ENCODE results near the gene EPHA2. TPM values are rescaled to one million over a fixed set of nuclear protein-coding genes. Genes with fewer than 3 reads are reported as not detected.

Gene EPHA2
- polyA plus RNA-seq, 2 of the 4 experiments (the other 2 are of a cell fraction): 59.3 to 93.2 TPM

DNA sequence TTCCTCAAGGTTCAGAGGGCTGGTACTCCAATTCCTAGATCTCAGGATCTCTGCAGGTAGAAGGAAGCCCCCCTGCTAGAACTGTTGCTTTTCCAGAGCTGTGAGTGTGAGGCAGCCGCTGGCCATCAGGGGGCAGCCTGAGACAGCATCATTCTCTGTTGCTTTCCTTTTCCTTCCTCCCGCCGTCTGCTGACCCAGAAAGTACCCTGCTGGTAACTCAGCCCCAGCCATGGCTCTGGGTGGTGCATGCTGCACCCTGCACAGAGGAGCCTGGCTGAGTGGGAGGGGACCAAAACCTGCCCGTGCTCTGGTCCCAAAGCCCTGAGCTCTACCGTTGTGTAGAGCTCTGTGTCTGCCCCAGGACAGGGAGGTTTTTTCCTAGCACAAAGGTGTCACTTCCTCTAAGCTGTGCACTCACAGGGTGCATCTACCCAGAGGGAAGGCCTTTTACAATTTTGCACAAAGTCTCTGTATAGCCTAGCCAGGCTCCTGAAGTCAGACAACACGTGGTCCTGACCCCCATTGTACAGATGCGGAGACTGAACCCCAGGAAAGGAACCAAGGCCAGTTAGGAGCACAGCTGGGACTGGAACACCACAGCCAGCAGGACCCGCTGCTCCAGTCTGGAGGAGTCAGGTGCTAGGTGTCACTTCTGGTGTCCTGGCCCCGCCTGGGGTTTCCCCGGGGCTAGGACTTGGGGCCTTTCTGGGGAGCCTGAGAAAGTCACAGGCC lies 76.8 kb downstream of the EPHA2 start (continued):
- peak; percentile 76 for TF ChIP-seq CTCF (IDR thresholded peaks at IDR 0.05)
- no peak for TF ChIP-seq EP300 (IDR thresholded peaks at IDR 0.05)
- no peak for TF ChIP-seq ZC3H11A (IDR thresholded peaks at IDR 0.05)
- no peak for TF ChIP-seq RFX5 (IDR thresholded peaks at IDR 0.05)
- no peak for TF ChIP-seq HOXA7 (CRISPR knock-in tag; IDR thresholded peaks at IDR 0.05)
- TF ChIP-seq, protein P1, sequence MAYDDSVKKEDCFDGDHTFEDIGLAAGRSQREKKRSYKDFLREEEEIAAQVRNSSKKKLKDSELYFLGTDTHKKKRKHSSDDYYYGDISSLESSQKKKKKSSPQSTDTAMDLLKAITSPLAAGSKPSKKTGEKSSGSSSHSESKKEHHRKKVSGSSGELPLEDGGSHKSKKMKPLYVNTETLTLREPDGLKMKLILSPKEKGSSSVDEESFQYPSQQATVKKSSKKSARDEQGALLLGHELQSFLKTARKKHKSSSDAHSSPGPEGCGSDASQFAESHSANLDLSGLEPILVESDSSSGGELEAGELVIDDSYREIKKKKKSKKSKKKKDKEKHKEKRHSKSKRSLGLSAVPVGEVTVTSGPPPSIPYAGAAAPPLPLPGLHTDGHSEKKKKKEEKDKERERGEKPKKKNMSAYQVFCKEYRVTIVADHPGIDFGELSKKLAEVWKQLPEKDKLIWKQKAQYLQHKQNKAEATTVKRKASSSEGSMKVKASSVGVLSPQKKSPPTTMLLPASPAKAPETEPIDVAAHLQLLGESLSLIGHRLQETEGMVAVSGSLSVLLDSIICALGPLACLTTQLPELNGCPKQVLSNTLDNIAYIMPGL (CRISPR knock-in tag; IDR thresholded peaks at IDR 0.05; ENCODE audit: borderline replicate concordance): no peak
- TF ChIP-seq RCOR1 (IDR thresholded peaks at IDR 0.05; ENCODE audit: low read depth, low read length): no peak
- TF ChIP-seq, protein P2, sequence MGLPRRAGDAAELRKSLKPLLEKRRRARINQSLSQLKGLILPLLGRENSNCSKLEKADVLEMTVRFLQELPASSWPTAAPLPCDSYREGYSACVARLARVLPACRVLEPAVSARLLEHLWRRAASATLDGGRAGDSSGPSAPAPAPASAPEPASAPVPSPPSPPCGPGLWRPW (IDR thresholded peaks at IDR 0.05): no peak
- TF ChIP-seq FOSB (CRISPR knock-in tag; IDR thresholded peaks at IDR 0.05): no peak
- no peak for TF ChIP-seq KDM5A (IDR thresholded peaks at IDR 0.05)
- no peak for TF ChIP-seq ZSCAN20 (CRISPR knock-in tag; IDR thresholded peaks at IDR 0.05)
- no peak for TF ChIP-seq NFE2L2 (conservative IDR thresholded peaks at IDR 0.05; ENCODE audit: low read length)
- peak; percentile 90 for TF ChIP-seq SMC3 (IDR thresholded peaks at IDR 0.05)

DNA sequence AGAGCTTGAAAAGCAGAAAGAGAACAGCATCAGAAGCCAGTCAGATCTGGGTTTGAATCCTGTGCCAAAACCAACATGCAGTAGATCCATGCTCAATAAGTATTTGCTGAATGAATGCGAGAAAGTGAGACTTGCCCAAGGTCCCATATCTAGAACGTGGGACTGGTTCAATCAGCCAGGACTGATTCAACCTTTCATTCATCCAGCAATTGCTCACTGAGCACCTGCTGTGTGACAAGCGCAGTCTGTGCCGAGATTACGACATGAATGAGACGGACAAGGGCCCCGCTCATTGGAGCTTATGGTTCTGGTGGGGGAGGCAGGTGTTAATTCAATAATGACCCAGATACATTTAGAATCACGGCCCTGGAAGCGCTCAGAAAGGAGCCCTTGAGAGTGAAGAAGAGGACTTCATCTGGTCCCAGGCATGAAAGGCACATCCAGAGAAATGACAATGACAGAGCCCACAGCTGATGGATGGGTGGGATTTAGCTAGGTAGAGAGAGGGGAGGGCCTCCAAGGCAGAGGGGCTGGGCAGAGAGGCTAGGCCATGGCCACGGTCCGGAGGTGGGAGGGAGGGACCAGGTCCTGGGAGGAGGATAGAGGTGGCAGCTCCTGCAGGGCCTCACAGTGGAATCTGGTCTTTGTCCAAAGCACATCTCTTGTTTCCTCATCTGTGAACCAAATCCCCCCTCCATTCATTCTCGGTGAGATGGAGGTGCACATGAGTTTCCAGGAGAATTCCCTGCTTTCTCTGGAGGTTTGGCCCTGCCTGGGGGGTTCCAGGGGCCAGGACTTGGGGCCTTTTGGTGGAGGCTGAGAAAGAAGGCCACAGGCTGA lies 78.2 kb downstream of the EPHA2 start:
- DNase-seq (ENCODE audit: low read depth in 1 of 2, low spot score in 1 of 2) (no peak), ATAC-seq (no peak), FAIRE-seq (no peak)
- POLR2A ChIA-PET: no interaction called here
- H3K9me3 ChIP-seq: no peaks in the 10 kb centered on the region
- 58% methylated on average over 12 of the region's 12 CpGs for WGBS (ENCODE audit: missing lambda C conversion rate)
- CTCF ChIA-PET: interaction anchor here (0.9 to 12.5 kb wide), 31 partner anchors 8 to 288 kb away, joined by 3 to 318 read pairs (median 11); partner anchors contain the start of genes CPLANE2 and EPHA2
- TF ChIP-seq TP53 (CRISPR knock-in tag; IDR thresholded peaks at IDR 0.05) (no peak), MAFK (IDR thresholded peaks at IDR 0.05; ENCODE audit: partially characterized antibody) (no peak), FOSB (CRISPR knock-in tag; IDR thresholded peaks at IDR 0.05) (no peak), ZFP36 (IDR thresholded peaks at IDR 0.05; ENCODE audit: borderline replicate concordance, partially characterized antibody) (no peak), HOXA7 (CRISPR knock-in tag; IDR thresholded peaks at IDR 0.05) (no peak), POLR2A (IDR thresholded peaks at IDR 0.05; ENCODE audit: low read length) (no peak), EP300 (IDR thresholded peaks at IDR 0.05) (no peak), HOXB13 (CRISPR knock-in tag; IDR thresholded peaks at IDR 0.05; ENCODE audit: low read depth) (no peak)
- TF ChIP-seq, protein P3, sequence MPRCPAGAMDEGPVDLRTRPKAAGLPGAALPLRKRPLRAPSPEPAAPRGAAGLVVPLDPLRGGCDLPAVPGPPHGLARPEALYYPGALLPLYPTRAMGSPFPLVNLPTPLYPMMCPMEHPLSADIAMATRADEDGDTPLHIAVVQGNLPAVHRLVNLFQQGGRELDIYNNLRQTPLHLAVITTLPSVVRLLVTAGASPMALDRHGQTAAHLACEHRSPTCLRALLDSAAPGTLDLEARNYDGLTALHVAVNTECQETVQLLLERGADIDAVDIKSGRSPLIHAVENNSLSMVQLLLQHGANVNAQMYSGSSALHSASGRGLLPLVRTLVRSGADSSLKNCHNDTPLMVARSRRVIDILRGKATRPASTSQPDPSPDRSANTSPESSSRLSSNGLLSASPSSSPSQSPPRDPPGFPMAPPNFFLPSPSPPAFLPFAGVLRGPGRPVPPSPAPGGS (IDR thresholded peaks at IDR 0.05): no peak
- H3K27ac ChIP-seq: peak overlapping the region; percentile 95 to 100
- peak overlapping the region; percentile 79 for H3K4me2 ChIP-seq
- H3K4me3 ChIP-seq: no peak overlapping the region
- H3K4me1 ChIP-seq: peaks cover 67% of the 10 kb centered on the region

Measured in A549 (cell line).